ENCODE results near the gene IFITM5. TPM values are rescaled to one million over a fixed set of nuclear protein-coding genes. Genes with fewer than 3 reads are reported as not detected.

The IFITM5 gene
- total RNA-seq, 6 experiments from 2014 or later: not detected

GRCh38 chr11:257766-258493 is 41.4 kb downstream of the IFITM5 start:
- DNase-seq (no peak), ATAC-seq (peak in 2 of 4 donors; percentile 32 to 35)
- 47% methylated on average over 10 of the region's 15 CpGs for WGBS (ENCODE audit: insufficient coverage, low coverage, low lambda C conversion rate, missing lambda C conversion rate)
- TF ChIP-seq POLR2A (IDR thresholded peaks at IDR 0.05) (no peak), CTCF (IDR thresholded peaks at IDR 0.05) (peak in 2 of 4 donors; percentile 7 to 21)
- Histone ChIP-seq H3K9me3 (no peaks in the 10 kb centered on the region), H3K27me3 (no peaks in the 10 kb centered on the region), H3K4me1 (no peaks in the 10 kb centered on the region), H3K4me3 (no peak overlapping the region), H3K27ac (no peak overlapping the region), H3K36me3 (peaks cover 0 to 4% (median 0%) of the 10 kb centered on the region in 4 donors)
- intact Hi-C loops (cut with DNase I): loop anchor here in 1 of 2 donors (10.0 kb wide), 1 partner anchor 107 kb away; the partner anchor contains the start of gene B4GALNT4

GRCh38 chr11:256952-257737 is 42.2 kb downstream of the IFITM5 start:
- Histone ChIP-seq H3K36me3 (peaks cover 0 to 12% (median 5%) of the 10 kb centered on the region in 4 donors), H3K4me3 (no peak overlapping the region), H3K4me1 (no peaks in the 10 kb centered on the region), H3K27me3 (no peaks in the 10 kb centered on the region), H3K9me3 (no peaks in the 10 kb centered on the region), H3K27ac (no peak overlapping the region)
- ATAC-seq (peak in 1 of 4 donors; percentile 15), DNase-seq (no peak)
- no peak for TF ChIP-seq POLR2A (IDR thresholded peaks at IDR 0.05)
- TF ChIP-seq CTCF (IDR thresholded peaks at IDR 0.05): no peak
- intact Hi-C loops (cut with DNase I): loop anchor here in 1 of 2 donors (10.0 kb wide), 1 partner anchor 108 kb away; the partner anchor contains the start of gene B4GALNT4
- 54% methylated on average over 7 of the region's 14 CpGs for WGBS (ENCODE audit: insufficient coverage, low coverage, low lambda C conversion rate, missing lambda C conversion rate)

- DNase-seq (no peak), ATAC-seq (no peak)
- TF ChIP-seq POLR2A (IDR thresholded peaks at IDR 0.05) (no peak), CTCF (IDR thresholded peaks at IDR 0.05) (no peak)
- no peaks in the 10 kb centered on the region for H3K9me3 ChIP-seq
- H3K4me3 ChIP-seq: no peak overlapping the region
- H3K36me3 ChIP-seq: peaks cover 0 to 25% (median 13%) of the 10 kb centered on the region in 4 donors
- intact Hi-C loops (cut with DNase I): loop anchor here in 1 of 2 donors (10.0 kb wide), 1 partner anchor 109 kb away; the partner anchor contains the start of gene B4GALNT4
- 100% methylated on average over 2 of the region's 2 CpGs for WGBS (ENCODE audit: insufficient coverage, low coverage, low lambda C conversion rate, missing lambda C conversion rate)
- no peaks in the 10 kb centered on the region for H3K4me1 ChIP-seq
- H3K27ac ChIP-seq: no peak overlapping the region
- H3K27me3 ChIP-seq: no peaks in the 10 kb centered on the region
Measured at GRCh38 chr11:255816-256215, 43.5 kb downstream of the IFITM5 start.

DNA sequence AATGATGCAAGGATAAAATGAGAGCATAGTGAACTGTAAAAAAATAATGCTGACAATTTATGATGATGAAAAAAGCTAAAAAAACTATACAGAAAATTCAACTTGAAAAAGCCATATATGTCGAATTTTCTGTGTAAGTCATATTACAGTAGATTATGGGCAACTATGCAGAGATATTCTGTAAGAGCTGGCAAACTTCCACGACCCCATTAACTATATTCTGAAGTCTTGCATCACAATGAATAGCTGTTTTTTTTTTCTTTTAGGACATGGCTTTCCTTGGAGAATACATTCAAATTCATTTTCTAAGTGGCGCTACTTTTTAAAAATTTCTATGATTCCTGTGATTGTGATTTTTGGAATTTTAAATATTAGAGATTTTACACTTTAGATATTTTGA is 44.1 kb downstream of the IFITM5 start:
- peaks cover 0 to 32% (median 15%) of the 10 kb centered on the region in 4 donors for H3K36me3 ChIP-seq
- 50% methylated on average over 3 of the region's 3 CpGs for WGBS (ENCODE audit: insufficient coverage, low coverage, low lambda C conversion rate, missing lambda C conversion rate)
- no peaks in the 10 kb centered on the region for H3K4me1 ChIP-seq
- no peaks in the 10 kb centered on the region for H3K27me3 ChIP-seq
- no peaks in the 10 kb centered on the region for H3K9me3 ChIP-seq
- intact Hi-C loops (cut with DNase I): loop anchor here in 1 of 2 donors (10.0 kb wide), 1 partner anchor 110 kb away; the partner anchor contains the start of gene B4GALNT4
- no peak for DNase-seq
- H3K4me3 ChIP-seq: no peak overlapping the region
- H3K27ac ChIP-seq: no peak overlapping the region
- ATAC-seq: no peak
- TF ChIP-seq CTCF (IDR thresholded peaks at IDR 0.05) (no peak), POLR2A (IDR thresholded peaks at IDR 0.05) (no peak)

Data from right lobe of liver (tissue), 6 donors.